HepG2 (cell line): ENCODE results near the gene CAMKMT. TPM values are rescaled to one million over a fixed set of nuclear protein-coding genes. Genes with fewer than 3 reads are reported as not detected.

Source experiments
- ATAC-seq: fragments of 200-7000 bp; cut with Tn5 transposase; 3 replicates; pipeline ENCODE4 v1.9.1; 2020; ENCODE audit warnings: mild to moderate bottlenecking, moderate library complexity
- BruUV-seq: library from RNA; stranded (reverse); fragments of 400-500 nt; replicated peaks from 2 replicates; lab custom pipeline; 2021; lab: Mats Ljungman, UMichigan
- CTCF ChIA-PET: fragments of 300-600 bp; formaldehyde crosslinking; extraction: SDS; loops from one replicate; lab custom pipeline; 2021; ENCODE audit warnings: low total read pairs, inconsistent platforms, low intra/inter-chr PET ratio; lab: Yijun Ruan, JAX
- POLR2A ChIA-PET: fragments of 350-600 bp; sonication (Branson Sonifier 250); formaldehyde crosslinking; loops from one replicate; lab custom pipeline; 2020; ENCODE audit warnings: antibody characterized with exemption, inconsistent platforms; lab: Yijun Ruan, JAX
- DNase-seq: peaks from one replicate; pipeline ENCODE4 v3.0.0-alpha.2; 2015; ENCODE audit warnings: low spot score
- FAIRE-seq: peaks from 3 replicates; lab custom pipeline; 2011; peaks lifted over from hg19 to GRCh38; lab: Jason Lieb, UNC
- H2AFZ ChIP-seq: one replicate; pipeline ENCODE4 v1.6.1; 2011; ENCODE audit warnings: low read length, inconsistent platforms
- H3K27ac ChIP-seq: fragments of 300-600 bp; 3 replicates; pipeline ENCODE4 v1.8.0; 2011; ENCODE audit warnings: mixed run types, mild to moderate bottlenecking, mixed read lengths, low read length, inconsistent platforms; ENCODE audit not compliant: insufficient read depth; ENCODE audit errors: extremely low read length
- H3K27me3 ChIP-seq, 2 experiments: fragments of 200-600 bp in 1 of 2; 2 replicates in 1 of 2; 3 replicates in 1 of 2; pipeline versions ENCODE4 v1.6.0 to v1.8.0; 2011; ENCODE audit warnings: low read length in 2 of 2, mild to moderate bottlenecking in 2 of 2, moderate library complexity in 2 of 2, inconsistent platforms in 1 of 2; ENCODE audit not compliant: insufficient read depth in 2 of 2, control insufficient read depth in 1 of 2
- H3K36me3 ChIP-seq, 2 experiments: fragments of 200-600 bp in 1 of 2; replicated peaks in 1 of 2; 2 replicates in 1 of 2; 3 replicates in 1 of 2; pipeline versions ENCODE4 v1.5.1 to v1.8.0; 2011; ENCODE audit warnings: low read length in 2 of 2, inconsistent platforms in 1 of 2; ENCODE audit not compliant: insufficient read depth in 2 of 2, control insufficient read depth in 1 of 2
- H3K4me1 ChIP-seq: 2 replicates; pipeline ENCODE4 v1.5.1; 2012; ENCODE audit warnings: low read length, inconsistent platforms; ENCODE audit not compliant: insufficient read depth
- H3K4me2 ChIP-seq: 2 replicates; pipeline ENCODE4 v1.6.0; 2011; ENCODE audit warnings: low read depth, low read length, inconsistent platforms
- H3K4me3 ChIP-seq, 3 experiments: fragments of 200-600 bp in 1 of 3; sonication (generic), shearing (Covaris generic) in 1 of 3; replicated peaks in 1 of 3; 2 replicates each; pipeline ENCODE4 v1.5.1; 2011 to 2016; ENCODE audit warnings: low read length in 3 of 3, inconsistent platforms in 2 of 3, low read depth in 2 of 3, mild to moderate bottlenecking in 2 of 3, control low read depth in 1 of 3, mixed read lengths in 1 of 3; ENCODE audit not compliant: insufficient read depth in 1 of 3
- H3K79me2 ChIP-seq: one replicate; pipeline ENCODE4 v1.6.1; 2011; ENCODE audit warnings: low read length, inconsistent platforms; ENCODE audit not compliant: insufficient read depth
- H3K9ac ChIP-seq: 2 replicates; pipeline ENCODE4 v1.6.0; 2011; ENCODE audit warnings: mild to moderate bottlenecking, low read depth, low read length, inconsistent platforms; ENCODE audit not compliant: insufficient read depth
- H3K9me3 ChIP-seq: 2 replicates; pipeline ENCODE4 v1.5.1; 2012; ENCODE audit warnings: mild to moderate bottlenecking, low read length
- H4K20me1 ChIP-seq: 2 replicates; pipeline ENCODE4 v1.6.0; 2011; ENCODE audit warnings: inconsistent platforms, mild to moderate bottlenecking, low read length, moderate library complexity; ENCODE audit not compliant: insufficient read depth
- HOXD1 ChIP-seq: sonication (generic); formaldehyde crosslinking; IDR thresholded peaks from 2 replicates; pipeline ENCODE4 v1.5.0; 2020; ENCODE audit warnings: missing genetic modification reagents
- IRX3 ChIP-seq: sonication (generic); formaldehyde crosslinking; IDR thresholded peaks from 2 replicates; pipeline ENCODE4 v1.8.1; 2023; ENCODE audit warnings: mild to moderate bottlenecking, low read depth, missing genetic modification reagents, borderline replicate concordance
- MIER2 ChIP-seq: IDR thresholded peaks from 2 replicates; pipeline ENCODE4 v1.6.1; 2016; ENCODE audit warnings: missing biosample characterization, missing genetic modification reagents
- PLSCR1 ChIP-seq: sonication (generic); formaldehyde crosslinking; IDR thresholded peaks from 2 replicates; pipeline ENCODE4 v1.5.0; 2020; ENCODE audit warnings: missing genetic modification reagents, mild to moderate bottlenecking, borderline replicate concordance
- REST ChIP-seq, 2 experiments: IDR thresholded peaks; 2 replicates each; pipeline ENCODE4 v1.6.1; 2011 to 2012; ENCODE audit warnings: low read length in 2 of 2, borderline replicate concordance in 1 of 2, low read depth in 1 of 2, mild to moderate bottlenecking in 1 of 2, moderate library complexity in 1 of 2
- in situ Hi-C: cut with HindIII; loops from 2 replicates; pipeline ENCODE4 v1.10.0; 2017; ENCODE audit warnings: low pct_unique_long_range_greater_than_20kb; ENCODE audit not compliant: extremely low pct_ligation_motif_present
- intact Hi-C: fragments of 100-400 bp; cut with micrococcal nuclease; formaldehyde crosslinking; loops from one replicate; pipeline ENCODE4 v1.10.0; 2022; ENCODE audit not compliant: unreplicated experiment
- polyA plus RNA-seq, 8 experiments: library from polyadenylated mRNA; depleted of rRNA in 3 of 8; stranded (reverse) in 7 of 8; unstranded in 1 of 8; fragments of >200 nt; fragmentation: Illumina TruSeq in 4 of 8; extraction: Trizol in 4 of 8; gene quantifications; 2 replicates each; pipeline versions ENCODE4 v1.2.1 to v1.2.3, GENCODE V29; 2011 to 2016; ENCODE audit warnings: low read depth in 4 of 8, missing spikeins in 1 of 8, mixed read lengths in 1 of 8; ENCODE audit not compliant: insufficient read depth in 1 of 8
- total RNA-seq, 5 experiments: library from RNA; depleted of rRNA; stranded (reverse); fragments of >200 nt; fragmentation: Illumina TruSeq; extraction: Trizol; gene quantifications; 2 replicates each; pipeline ENCODE4 v1.2.3, GENCODE V29; 2016; ENCODE audit warnings: low read depth in 1 of 5

Gene CAMKMT
- total and polyA plus RNA-seq, 2 of the 13 experiments (the other 11 are each of a cell fraction or from before 2014, with no cell fraction given): 6.9 to 20.8 TPM

- TF ChIP-seq PLSCR1 (CRISPR knock-in tag): no peak
- no peak for TF ChIP-seq IRX3 (CRISPR knock-in tag)
Measured at GRCh38 chr2:44789971-44790721, 428.4 kb downstream of the CAMKMT start (continued).

DNA sequence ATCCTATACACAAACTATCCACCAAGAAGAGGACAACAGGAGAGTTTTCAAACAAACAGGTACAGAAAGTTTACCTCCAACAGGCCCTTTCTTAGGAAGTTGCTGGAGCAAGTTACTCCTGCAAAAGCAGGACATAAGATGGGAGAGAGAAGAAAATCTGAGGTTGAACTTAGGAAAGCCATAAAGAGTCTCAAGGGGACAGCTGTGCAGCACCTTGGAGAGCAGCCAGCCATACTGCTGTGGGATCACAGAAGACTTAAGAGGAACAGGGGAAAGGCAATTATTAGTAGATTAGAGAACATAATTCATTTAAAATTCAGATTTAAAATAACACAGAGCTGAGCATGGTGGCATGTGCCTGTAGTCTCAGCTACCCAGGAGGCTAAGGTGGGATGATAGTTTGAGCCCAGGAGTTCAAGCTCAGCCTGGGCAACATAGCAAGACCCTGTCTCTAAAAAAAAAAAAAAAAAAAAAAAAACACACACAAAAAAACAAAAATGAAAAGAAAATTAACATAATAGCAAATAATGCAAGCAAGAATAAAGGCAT is 431.6 kb downstream of the CAMKMT start:
- FAIRE-seq: no peak

More for the DNA sequence above, 431.6 kb downstream of the CAMKMT start:
- no peak overlapping the region for H3K4me3 ChIP-seq
- BruUV-seq: no TSS peak
- no peak overlapping the region for H3K4me2 ChIP-seq
- no peaks in the 10 kb centered on the region for H3K4me1 ChIP-seq
- no peak overlapping the region for H2AFZ ChIP-seq
- no peak overlapping the region for H3K9ac ChIP-seq
- peaks cover 0 to 6% of the 10 kb centered on the region in 2 experiments; a peak in 1 of 5 replicates for H3K27me3 ChIP-seq
- TF ChIP-seq MIER2 (CRISPR knock-in tag) (peak; percentile 93), HOXD1 (no peak), REST (IDR thresholded peaks at IDR 0.05; ENCODE audit: borderline replicate concordance in 1 of 2, low read depth in 1 of 2, low read length in 2 of 2) (peak; percentile 60 to 95)
- ChIA-PET POLR2A (no interaction called here), CTCF (no interaction called here)
- H4K20me1 ChIP-seq: no peaks in the 10 kb centered on the region
- DNase-seq (no peak), ATAC-seq (no peak)
- no peaks in the 10 kb centered on the region for H3K36me3 ChIP-seq
- H3K9me3 ChIP-seq: no peaks in the 10 kb centered on the region
- intact Hi-C loops (no loop called here), in situ Hi-C loops (no loop called here)
- H3K79me2 ChIP-seq: no peaks in the 10 kb centered on the region
- no peak overlapping the region for H3K27ac ChIP-seq
